ENCODE data around the gene PIM1. TPM values are rescaled to one million over a fixed set of nuclear protein-coding genes. Genes with fewer than 3 reads are reported as not detected.

The PIM1 gene
- total RNA-seq, 1 experiment from 2014 or later, result 6.2 TPM

GRCh38 chr6:37145443-37145842, 24.5 kb upstream of the PIM1 start:
- no peak for DNase-seq (ENCODE audit: unreplicated experiment)
- CTCF ChIA-PET, result no interaction called here
- H3K4me1 Mint-ChIP-seq (ENCODE audit: insufficient read depth, unreplicated experiment), result no peaks in the 10 kb centered on the region
- no peak overlapping the region for H3K27ac Mint-ChIP-seq (ENCODE audit: low read depth, unreplicated experiment)
- TF ChIP-seq CTCF (IDR thresholded peaks at IDR 0.05; ENCODE audit: unreplicated experiment), result no peak
- no peaks in the 10 kb centered on the region for H3K27me3 Mint-ChIP-seq (ENCODE audit: insufficient read depth, unreplicated experiment)
- H3K36me3 Mint-ChIP-seq (ENCODE audit: insufficient read depth, unreplicated experiment), result no peaks in the 10 kb centered on the region
- POLR2A ChIA-PET, result interaction anchor here (1.7 kb wide), 1 partner anchor 17 kb away, joined by 3 read pairs; no protein-coding TSS in a partner anchor
- no TSS peak for BruUV-seq (replicated peaks)
- intact Hi-C loops (cut with micrococcal nuclease), result no loop called here
- no peaks in the 10 kb centered on the region for H3K9me3 Mint-ChIP-seq (ENCODE audit: unreplicated experiment)
- no peak overlapping the region for H3K4me3 Mint-ChIP-seq (ENCODE audit: unreplicated experiment)

- POLR2A ChIA-PET, result no interaction called here
These were observed 23.2 kb upstream of the PIM1 start for GRCh38 chr6:37146735-37147157.

GRCh38 chr6:37149745-37150144, 20.2 kb upstream of the PIM1 start:
- ChIA-PET POLR2A (no interaction called here), CTCF (no interaction called here)
- H3K9me3 Mint-ChIP-seq (ENCODE audit: unreplicated experiment), result no peaks in the 10 kb centered on the region
- no peaks in the 10 kb centered on the region for H3K36me3 Mint-ChIP-seq (ENCODE audit: insufficient read depth, unreplicated experiment)
- H3K4me3 Mint-ChIP-seq (ENCODE audit: unreplicated experiment), result no peak overlapping the region
- H3K4me1 Mint-ChIP-seq (ENCODE audit: insufficient read depth, unreplicated experiment), result no peaks in the 10 kb centered on the region
- intact Hi-C loops (cut with micrococcal nuclease), result no loop called here
- H3K27ac Mint-ChIP-seq (ENCODE audit: low read depth, unreplicated experiment), result no peak overlapping the region
- no TSS peak for BruUV-seq (replicated peaks)
- H3K27me3 Mint-ChIP-seq (ENCODE audit: insufficient read depth, unreplicated experiment), result no peaks in the 10 kb centered on the region
- DNase-seq (ENCODE audit: unreplicated experiment), result no peak
- no peak for TF ChIP-seq CTCF (IDR thresholded peaks at IDR 0.05; ENCODE audit: unreplicated experiment)

More at GRCh38 chr6:37146735-37147157, 23.2 kb upstream of the PIM1 start:
- Mint-ChIP-seq H3K4me1 (ENCODE audit: insufficient read depth, unreplicated experiment) (no peaks in the 10 kb centered on the region), H3K27me3 (ENCODE audit: insufficient read depth, unreplicated experiment) (no peaks in the 10 kb centered on the region), H3K27ac (ENCODE audit: low read depth, unreplicated experiment) (no peak overlapping the region), H3K9me3 (ENCODE audit: unreplicated experiment) (no peaks in the 10 kb centered on the region), H3K36me3 (ENCODE audit: insufficient read depth, unreplicated experiment) (no peaks in the 10 kb centered on the region), H3K4me3 (ENCODE audit: unreplicated experiment) (no peak overlapping the region)
- no peak for TF ChIP-seq CTCF (IDR thresholded peaks at IDR 0.05; ENCODE audit: unreplicated experiment)
- BruUV-seq (replicated peaks), result no TSS peak
- intact Hi-C loops (cut with micrococcal nuclease), result no loop called here
- no peak for DNase-seq (ENCODE audit: unreplicated experiment)
- CTCF ChIA-PET, result interaction anchor here (0.6 kb wide), 2 partner anchors 12 to 89 kb away, joined by 3 to 5 read pairs; no protein-coding TSS in a partner anchor

GRCh38 chr6:37150314-37150713, 19.6 kb upstream of the PIM1 start:
- Mint-ChIP-seq H3K27me3 (ENCODE audit: insufficient read depth, unreplicated experiment) (no peaks in the 10 kb centered on the region), H3K4me1 (ENCODE audit: insufficient read depth, unreplicated experiment) (no peaks in the 10 kb centered on the region), H3K9me3 (ENCODE audit: unreplicated experiment) (no peaks in the 10 kb centered on the region), H3K36me3 (ENCODE audit: insufficient read depth, unreplicated experiment) (no peaks in the 10 kb centered on the region), H3K4me3 (ENCODE audit: unreplicated experiment) (no peak overlapping the region), H3K27ac (ENCODE audit: low read depth, unreplicated experiment) (no peak overlapping the region)
- TF ChIP-seq CTCF (IDR thresholded peaks at IDR 0.05; ENCODE audit: unreplicated experiment), result no peak
- POLR2A ChIA-PET, result no interaction called here
- CTCF ChIA-PET, result no interaction called here
- intact Hi-C loops (cut with micrococcal nuclease), result no loop called here
- no TSS peak for BruUV-seq (replicated peaks)
- DNase-seq (ENCODE audit: unreplicated experiment), result no peak

All from MCF 10A (cell line).